Peyer's patch (tissue), 4 donors: ENCODE data around the gene SLX4IP.

Source experiments
- CTCF ChIP-seq, 6 experiments: fragments of 450-650 bp in 4 of 6; fragments of 200-600 bp in 2 of 6; sonication (generic) in 1 of 6; IDR thresholded peaks; one replicate each; pipeline ENCODE4 v1.5.1; 2017 to 2019; ENCODE audit warnings: antibody characterized with exemption in 6 of 6, mild to moderate bottlenecking in 3 of 6, moderate library complexity in 1 of 6
- POLR2A ChIP-seq, 2 donors: fragments of 450-650 bp; IDR thresholded peaks; one replicate each; pipeline ENCODE4 v1.5.1; 2017; ENCODE audit warnings: antibody characterized with exemption in 2 of 2, mild to moderate bottlenecking in 2 of 2, moderate library complexity in 2 of 2

- TF ChIP-seq CTCF (IDR thresholded peaks at IDR 0.05) (no peak), POLR2A (IDR thresholded peaks at IDR 0.05) (no peak)
These were observed 22.3 kb upstream of the SLX4IP start for GRCh38 chr20:10412591-10413408.
